Heart left ventricle (tissue), 13 donors: ENCODE measurements around the gene ZNF804A.

Experiments
- CTCF ChIP-seq, 12 donors: fragments of 200-600 bp; sonication (generic) in 4 of 12; IDR thresholded peaks; one replicate each; pipeline versions ENCODE4 v1.5.0 to v1.8.0; 2018 to 2022; ENCODE audit warnings: antibody characterized with exemption in 12 of 12, mild to moderate bottlenecking in 5 of 12
- POLR2A ChIP-seq, 2 donors: fragments of 450-650 bp; IDR thresholded peaks; one replicate each; pipeline ENCODE4 v1.6.1; 2017; ENCODE audit warnings: antibody characterized with exemption in 2 of 2, mild to moderate bottlenecking in 2 of 2, moderate library complexity in 2 of 2
- donor health status: ischemic (EF 13 %, LVEDD 7.1; RV severe dilation, severe dysfunction).
- donor health status: DM: no; HTN: yes; CAD: no.
- donor health status: DM: no; HTN: no; CAD: no.
- donor health status: ischemic (EF 25% LVEDD 6.9; RV normal size, moderate dysfunction).
- donor health status: ischemic (EF 25% LVEDD 5.7; RV mildly dilated, moderate dysfunction).
- donor health status: ischemic (EF 35%, LVEDD 5.7; RV mildly dilated, moderate dysfunction).
- donor health status: nonischemic (EF 11% LVEDD 7.7; RV severe dilation, severe dysfunction).
- donor health status: DM: yes; HTN: yes; CAD: no.
- donor health status: PGD.
- donor health status: ischemic (EF 29% LVEDD 5.4; RV normal size, mild dysfunction).
- donor health status: nonischemic (EF 23%, LVEDD 6.1; RV moderate dilation, normal function).

DNA sequence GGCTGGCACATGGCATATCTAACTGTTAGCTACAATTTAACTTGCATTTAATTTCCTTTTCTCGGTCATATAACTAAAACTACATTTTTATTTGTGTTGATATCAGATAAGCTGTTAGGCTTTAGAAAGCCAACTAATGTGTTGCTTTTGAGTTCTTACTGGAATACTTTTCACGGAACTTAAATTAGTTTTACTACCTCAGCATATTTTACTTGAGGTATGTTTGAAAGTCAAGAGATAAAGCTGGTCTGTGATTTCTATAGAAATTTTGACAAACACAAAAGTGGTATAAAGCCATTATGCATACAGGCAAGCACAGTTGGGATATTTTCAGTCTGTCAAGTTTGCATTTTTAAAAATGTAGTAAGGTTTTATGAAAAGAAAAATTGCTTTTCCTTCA is 162.6 kb downstream of the ZNF804A start:
- TF ChIP-seq POLR2A (IDR thresholded peaks at IDR 0.05) (no peak), CTCF (IDR thresholded peaks at IDR 0.05) (no peak)
